Ishikawa (cell line): ENCODE measurements around the gene TLN1.

Source experiments
- CREB1 ChIP-seq: IDR thresholded peaks from 2 replicates; pipeline ENCODE4 v1.6.1; 2012; ENCODE audit warnings: low read depth
- RAD21 ChIP-seq: IDR thresholded peaks from 2 replicates; pipeline ENCODE4 v1.6.1; 2012; ENCODE audit warnings: low read depth

DNA sequence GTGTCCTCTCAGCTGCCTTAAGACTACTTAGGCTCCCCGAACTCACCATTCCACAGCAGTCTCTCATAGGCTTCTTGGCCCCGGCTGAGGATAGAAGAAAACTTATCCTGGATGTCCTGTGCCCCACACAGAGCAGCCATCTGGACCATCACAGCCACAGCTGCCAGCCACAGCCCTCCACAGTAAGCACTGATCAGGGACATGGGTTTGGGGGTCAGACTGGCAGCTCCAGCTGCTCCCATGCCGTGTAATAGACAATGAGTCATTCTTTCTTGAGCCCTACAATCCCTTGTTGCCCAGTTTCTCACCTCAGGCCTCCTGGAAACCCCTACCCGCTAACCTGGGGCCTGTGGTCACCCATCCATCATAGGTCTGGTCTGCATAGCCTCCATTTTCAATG is 6.2 kb upstream of the TLN1 start:
- no peak for TF ChIP-seq CREB1
- TF ChIP-seq RAD21 = no peak
